Smooth muscle cell of the brain vasculature (primary cell): Measurements from ENCODE around the gene APOL1.

Experiments used
- DNase-seq: peaks from one replicate; pipeline ENCODE4 v3.0.0-alpha.2; 2012; ENCODE audit warnings: low read depth, low spot score

Gene APOL1

GRCh38 chr22:36308880-36309279, 55.9 kb downstream of the APOL1 start:
- no peak for DNase-seq

DNA sequence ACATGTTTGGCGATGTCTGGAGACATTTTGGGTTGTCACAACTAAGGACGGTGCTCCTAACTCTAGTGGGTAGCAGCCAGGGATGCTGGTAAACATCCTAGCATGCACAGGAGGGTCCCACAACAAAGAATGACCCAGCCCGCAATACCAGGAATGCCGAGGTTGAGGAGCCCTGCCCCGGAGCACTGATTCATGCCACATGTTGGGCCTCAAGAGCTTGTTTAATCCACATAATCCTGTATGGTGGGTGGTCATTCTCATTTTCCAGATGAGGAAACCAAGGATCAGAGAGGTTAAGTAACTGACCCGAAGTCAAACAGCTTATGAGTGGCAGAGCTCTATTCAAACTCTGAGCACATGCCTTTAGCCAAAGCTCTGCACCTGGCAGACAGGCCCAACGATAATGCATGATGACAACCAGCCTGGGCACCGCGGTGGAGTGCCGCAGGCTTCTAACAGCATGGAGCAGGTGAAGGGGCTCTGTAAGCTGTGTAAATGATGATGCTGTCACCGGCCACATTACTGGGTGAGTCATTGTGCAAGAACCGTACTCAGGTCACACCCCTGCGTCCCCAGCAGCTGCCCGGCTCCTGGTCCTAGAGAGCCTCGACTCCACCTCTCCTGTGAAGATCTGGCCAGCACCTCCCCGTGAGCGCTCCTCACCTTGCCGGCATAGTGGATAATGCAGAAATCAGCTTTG, 58.6 kb downstream of the APOL1 start:
- no peak for DNase-seq

- DNase-seq, result no peak
These were observed 62.4 kb downstream of the APOL1 start for GRCh38 chr22:36315325-36315724.

DNA sequence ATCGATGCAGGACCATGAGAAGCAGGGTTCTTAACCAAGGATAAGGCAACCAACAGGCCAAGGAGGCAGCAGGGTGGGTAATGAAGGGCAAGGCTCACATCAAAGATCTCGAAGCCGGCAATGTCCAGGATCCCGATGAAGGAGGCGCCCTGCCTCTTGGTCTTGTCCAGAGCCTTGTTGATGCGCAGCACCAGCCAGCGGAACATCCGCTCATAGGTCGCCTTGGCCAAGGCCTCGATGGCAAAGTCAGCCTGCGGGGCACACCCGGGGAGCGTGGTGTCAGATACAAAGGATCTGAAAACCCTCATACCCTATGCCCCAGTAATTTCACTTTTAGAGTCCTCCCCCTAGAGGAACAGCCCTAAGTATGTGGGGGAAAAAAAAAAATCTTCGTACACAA, 63.5 kb downstream of the APOL1 start:
- no peak for DNase-seq
